Neural progenitor cell (in vitro differentiated cells): ENCODE data around the gene P3H4. TPM values are rescaled to one million over a fixed set of nuclear protein-coding genes. Genes with fewer than 3 reads are reported as not detected.

Source experiments
- DNase-seq: peaks from one replicate; pipeline ENCODE4 v3.0.0-alpha.2; 2016; ENCODE audit warnings: low spot score
- H2AFZ ChIP-seq: fragments of 200-600 bp; sonication (generic); replicated peaks from 2 replicates; pipeline ENCODE4 v1.6.1; 2016; ENCODE audit warnings: antibody characterized with exemption
- H3F3A ChIP-seq: fragments of 200-600 bp; sonication (generic); 2 replicates; pipeline ENCODE4 v1.6.1; 2016; ENCODE audit warnings: antibody characterized with exemption, low read depth
- H3K27ac ChIP-seq: fragments of 200-600 bp; sonication (generic); 2 replicates; pipeline ENCODE4 v1.5.1; 2016; ENCODE audit warnings: mild to moderate bottlenecking
- H3K27me3 ChIP-seq: fragments of 200-600 bp; sonication (generic); 2 replicates; pipeline ENCODE4 v1.6.1; 2016; ENCODE audit warnings: mild to moderate bottlenecking, moderate library complexity
- H3K36me3 ChIP-seq: fragments of 200-600 bp; sonication (generic); 2 replicates; pipeline ENCODE4 v1.5.1; 2016
- H3K4me1 ChIP-seq: fragments of 200-600 bp; sonication (generic); 2 replicates; pipeline ENCODE4 v1.6.1; 2016; ENCODE audit warnings: mixed run types
- H3K4me2 ChIP-seq: fragments of 200-600 bp; sonication (generic); 2 replicates; pipeline ENCODE4 v1.6.1; 2016
- H3K4me3 ChIP-seq: fragments of 200-600 bp; sonication (generic); 2 replicates; pipeline ENCODE4 v1.5.1; 2016
- H3K79me2 ChIP-seq: fragments of 200-600 bp; sonication (generic); 2 replicates; pipeline ENCODE4 v1.6.1; 2016; ENCODE audit warnings: low read depth
- H3K9ac ChIP-seq: fragments of 200-600 bp; sonication (generic); 2 replicates; pipeline ENCODE4 v1.6.1; 2016
- H3K9me3 ChIP-seq: fragments of 200-600 bp; sonication (generic); 2 replicates; pipeline ENCODE4 v1.5.1; 2016; ENCODE audit warnings: low read depth
- H4K20me1 ChIP-seq: fragments of 200-600 bp; sonication (generic); 2 replicates; pipeline ENCODE4 v1.6.1; 2016; ENCODE audit warnings: low read depth
- H3K27ac Mint-ChIP-seq: 3 replicates; pipeline ENCODE4 v1.8.0; 2021; ENCODE audit warnings: mixed read lengths
- H3K27me3 Mint-ChIP-seq: 2 replicates; pipeline ENCODE4 v1.8.0; 2022; ENCODE audit warnings: low read depth, mild to moderate bottlenecking, inconsistent platforms, moderate library complexity, mixed read lengths; ENCODE audit not compliant: insufficient read depth
- H3K36me3 Mint-ChIP-seq: 3 replicates; pipeline ENCODE4 v1.8.0; 2021; ENCODE audit warnings: mixed read lengths
- H3K4me1 Mint-ChIP-seq: 3 replicates; pipeline ENCODE4 v1.8.0; 2021; ENCODE audit warnings: mixed read lengths
- H3K4me3 Mint-ChIP-seq: 3 replicates; pipeline ENCODE4 v1.8.0; 2021; ENCODE audit warnings: mild to moderate bottlenecking, moderate library complexity, mixed read lengths
- H3K9me3 Mint-ChIP-seq: 3 replicates; pipeline ENCODE4 v1.8.0; 2020; ENCODE audit warnings: mixed read lengths
- CTCF ChIP-seq: fragments of 200-600 bp; sonication (generic); IDR thresholded peaks from 2 replicates; pipeline ENCODE4 v1.5.1; 2017; ENCODE audit warnings: antibody characterized with exemption, mild to moderate bottlenecking
- EZH2 ChIP-seq: fragments of 200-600 bp; sonication (generic); IDR thresholded peaks from 2 replicates; pipeline ENCODE4 v1.6.1; 2017; ENCODE audit warnings: antibody characterized with exemption, mild to moderate bottlenecking, moderate library complexity
- EZH2phosphoT487 ChIP-seq: fragments of 200-600 bp; sonication (generic); IDR thresholded peaks from 2 replicates; pipeline ENCODE4 v1.6.1; 2017; ENCODE audit warnings: antibody characterized with exemption
- total RNA-seq: library from RNA; depleted of rRNA; stranded (reverse); fragments of >200 nt; gene quantifications from 2 replicates; pipeline ENCODE4 v1.2.3, GENCODE V29; 2015; ENCODE audit warnings: low replicate concordance

Gene P3H4
- total RNA-seq, 1 donor from 2014 or later: 18.7 TPM

- no peaks in the 10 kb centered on the region for H3K36me3 ChIP-seq
- Mint-ChIP-seq H3K4me3 (no peak overlapping the region), H3K27ac (peak overlapping the region; percentile 85)
Measured at GRCh38 chr17:41823580-41823979, 11.8 kb upstream of the P3H4 start.

GRCh38 chr17:41823141-41823524 lies 11.4 kb upstream of the P3H4 start:
- H2AFZ ChIP-seq: no peak overlapping the region
- Mint-ChIP-seq H3K4me1 (peaks cover 18% of the 10 kb centered on the region), H3K27me3 (peaks cover 5% of the 10 kb centered on the region), H3K27ac (no peak overlapping the region), H3K36me3 (peaks cover 15% of the 10 kb centered on the region), H3K9me3 (no peaks in the 10 kb centered on the region), H3K4me3 (no peak overlapping the region)
- peak overlapping the region; percentile 37 for H3K27ac ChIP-seq
- TF ChIP-seq EZH2phosphoT487 (no peak), CTCF (no peak), EZH2 (no peak)
- H3K79me2 ChIP-seq: no peaks in the 10 kb centered on the region
- peak overlapping the region; percentile 13 for H3K4me2 ChIP-seq
- H3F3A ChIP-seq: peaks cover 17% of the 10 kb centered on the region
- peaks cover 19% of the 10 kb centered on the region for H3K4me1 ChIP-seq
- no peaks in the 10 kb centered on the region for H3K36me3 ChIP-seq
- H3K9ac ChIP-seq: no peak overlapping the region
- no peaks in the 10 kb centered on the region for H3K27me3 ChIP-seq
- H4K20me1 ChIP-seq: peaks cover 17% of the 10 kb centered on the region
- H3K9me3 ChIP-seq: no peaks in the 10 kb centered on the region
- no peak overlapping the region for H3K4me3 ChIP-seq
- DNase-seq: no peak

More at GRCh38 chr17:41823580-41823979, 11.8 kb upstream of the P3H4 start:
- H2AFZ ChIP-seq: no peak overlapping the region
- no peak overlapping the region for H3K4me3 ChIP-seq
- H3K27me3 Mint-ChIP-seq: peaks cover 5% of the 10 kb centered on the region
- peaks cover 17% of the 10 kb centered on the region for H4K20me1 ChIP-seq
- no peaks in the 10 kb centered on the region for H3K9me3 ChIP-seq
- H3K4me2 ChIP-seq: peak overlapping the region; percentile 13
- H3K4me1 ChIP-seq: peaks cover 19% of the 10 kb centered on the region
- no peak overlapping the region for H3K9ac ChIP-seq
- DNase-seq: no peak
- H3K27me3 ChIP-seq: no peaks in the 10 kb centered on the region
- TF ChIP-seq EZH2phosphoT487 (no peak), CTCF (no peak), EZH2 (no peak)
- peaks cover 14% of the 10 kb centered on the region for H3K36me3 Mint-ChIP-seq
- H3K79me2 ChIP-seq: no peaks in the 10 kb centered on the region
- no peaks in the 10 kb centered on the region for H3K9me3 Mint-ChIP-seq
- H3K27ac ChIP-seq: peak overlapping the region; percentile 37
- H3K4me1 Mint-ChIP-seq: peaks cover 18% of the 10 kb centered on the region
- peaks cover 17% of the 10 kb centered on the region for H3F3A ChIP-seq

GRCh38 chr17:41822216-41823140 lies 10.7 kb upstream of the P3H4 start:
- H3K27me3 ChIP-seq: no peaks in the 10 kb centered on the region
- H3K36me3 ChIP-seq: no peaks in the 10 kb centered on the region
- H3K4me3 ChIP-seq: no peak overlapping the region
- peaks cover 17% of the 10 kb centered on the region for H4K20me1 ChIP-seq
- no peak overlapping the region for H2AFZ ChIP-seq
- H3K27ac Mint-ChIP-seq: peak overlapping the region; percentile 73
- H3K9me3 Mint-ChIP-seq: no peaks in the 10 kb centered on the region
- TF ChIP-seq CTCF: no peak
- TF ChIP-seq EZH2phosphoT487: no peak
- TF ChIP-seq EZH2: no peak
- H3K4me1 Mint-ChIP-seq: peaks cover 18% of the 10 kb centered on the region
- peaks cover 14% of the 10 kb centered on the region for H3K36me3 Mint-ChIP-seq
- H3K27me3 Mint-ChIP-seq: peaks cover 5% of the 10 kb centered on the region
- peaks cover 19% of the 10 kb centered on the region for H3K4me1 ChIP-seq
- no peaks in the 10 kb centered on the region for H3K9me3 ChIP-seq
- no peaks in the 10 kb centered on the region for H3K79me2 ChIP-seq
- no peak overlapping the region for H3K4me2 ChIP-seq
- no peak overlapping the region for H3K4me3 Mint-ChIP-seq
- H3F3A ChIP-seq: peaks cover 17% of the 10 kb centered on the region
- DNase-seq: no peak
- no peak overlapping the region for H3K9ac ChIP-seq
- peak overlapping the region; percentile 58 for H3K27ac ChIP-seq
